GM18868 (cell line): Measurements from ENCODE around the gene SSR1.
A peak's percentile ranks its signal among the peaks of the same experiment; 100 is the strongest.

Source experiments
- ATAC-seq: cut with Tn5 transposase; IDR thresholded peaks from one replicate; pipeline ENCODE4 v1.9.1; 2021; ENCODE audit warnings: mild to moderate bottlenecking, moderate library complexity; ENCODE audit not compliant: unreplicated experiment

SSR1 gene

DNA sequence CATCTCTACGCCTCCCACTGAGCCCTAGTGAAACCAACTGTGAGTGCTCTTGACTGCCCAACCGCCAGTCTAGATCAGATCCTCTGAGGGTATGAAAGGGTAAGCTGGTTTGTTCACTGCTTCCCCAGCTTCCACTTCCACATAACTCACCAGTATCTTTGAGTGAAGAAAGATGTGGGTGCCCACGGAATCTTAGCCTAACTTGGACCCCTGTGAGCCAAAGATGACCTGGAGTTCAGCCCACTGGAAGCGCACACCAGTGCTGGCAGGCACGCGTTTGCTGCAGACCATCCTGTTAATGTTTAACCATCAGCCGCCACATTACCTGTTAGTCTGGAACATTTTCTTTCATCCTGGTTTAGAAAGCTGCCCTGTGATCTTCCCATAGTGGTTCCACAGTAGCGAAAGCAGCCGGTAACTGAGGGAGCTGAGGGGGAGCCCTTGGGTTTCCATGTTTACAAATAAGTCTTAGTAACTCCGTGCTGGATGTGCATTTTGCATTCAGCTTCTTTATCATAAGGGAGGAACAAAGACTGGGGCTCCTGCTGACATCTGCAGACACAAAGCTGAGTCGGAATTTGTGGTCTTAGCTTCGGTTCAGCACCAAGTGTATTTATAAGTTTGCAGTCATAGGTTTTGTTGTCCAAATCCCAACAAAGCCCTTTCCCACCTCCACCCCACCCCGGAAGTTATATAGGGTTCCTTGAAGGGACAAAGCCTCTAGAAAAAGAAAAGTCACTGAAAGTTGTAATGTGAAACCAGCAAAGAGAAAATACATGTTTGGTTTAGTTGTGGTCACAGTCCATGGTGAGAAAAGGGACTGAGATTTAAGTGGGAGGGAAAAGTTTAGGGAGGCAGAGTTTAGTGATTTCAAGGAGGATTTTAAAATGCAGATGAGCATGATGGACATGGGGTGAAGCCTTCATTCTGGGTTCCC, 71.0 kb downstream of the SSR1 start:
- no peak for ATAC-seq

DNA sequence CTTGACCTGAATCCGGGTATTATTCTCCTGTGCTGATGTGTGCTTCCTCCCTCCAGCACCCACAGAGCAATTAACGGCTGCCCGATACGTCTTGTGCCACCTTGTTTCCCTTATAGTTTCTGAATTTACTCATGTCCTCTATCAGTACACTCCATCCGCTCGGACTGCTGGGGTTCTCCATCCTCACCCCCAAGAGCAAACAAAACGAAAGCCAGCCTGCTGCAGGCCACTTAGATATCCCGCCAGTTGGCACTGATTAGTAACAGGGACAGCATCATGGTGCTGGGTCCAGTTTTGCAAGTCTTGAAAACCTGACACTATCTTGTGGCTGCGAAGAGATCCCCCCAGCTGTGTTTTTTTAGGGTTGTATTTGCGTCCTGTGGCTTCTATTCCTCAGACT, 71.8 kb downstream of the SSR1 start:
- ATAC-seq = no peak

DNA sequence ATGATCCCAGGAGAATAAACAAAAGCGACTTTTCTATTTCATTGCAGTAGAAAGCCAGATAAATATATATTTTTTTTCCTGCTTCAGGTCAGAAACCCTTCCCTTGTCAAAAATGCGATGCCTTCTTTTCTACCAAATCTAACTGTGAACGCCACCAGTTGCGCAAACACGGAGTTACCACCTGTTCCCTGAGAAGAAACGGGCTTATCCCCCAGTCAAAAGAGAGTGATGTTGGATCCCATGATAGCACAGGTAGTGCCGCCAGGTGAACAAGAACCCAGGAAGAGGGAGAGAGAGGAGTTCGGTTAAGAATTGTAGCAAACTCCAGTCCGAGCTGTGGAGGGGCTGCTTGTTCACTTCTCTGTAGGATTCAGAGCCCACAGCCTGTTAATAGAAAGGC, 72.6 kb downstream of the SSR1 start:
- no peak for ATAC-seq

DNA sequence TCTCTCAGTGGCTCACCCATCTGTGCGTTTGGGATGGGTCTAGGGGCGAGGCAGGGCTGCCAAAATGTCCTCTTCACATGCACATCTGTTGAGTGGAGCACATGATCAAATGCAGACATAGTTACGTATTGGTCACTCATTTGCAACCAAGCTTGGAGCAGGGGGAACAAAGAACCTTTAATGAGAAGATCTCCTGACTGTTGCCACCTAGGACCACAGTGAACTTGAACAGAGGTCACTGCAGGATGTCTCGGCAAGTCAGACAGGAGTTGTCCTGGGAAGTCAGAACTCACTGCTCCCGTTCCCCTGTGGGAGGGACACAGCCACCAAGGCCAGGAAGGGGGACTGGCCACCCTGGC, 73.4 kb downstream of the SSR1 start:
- no peak for ATAC-seq

DNA sequence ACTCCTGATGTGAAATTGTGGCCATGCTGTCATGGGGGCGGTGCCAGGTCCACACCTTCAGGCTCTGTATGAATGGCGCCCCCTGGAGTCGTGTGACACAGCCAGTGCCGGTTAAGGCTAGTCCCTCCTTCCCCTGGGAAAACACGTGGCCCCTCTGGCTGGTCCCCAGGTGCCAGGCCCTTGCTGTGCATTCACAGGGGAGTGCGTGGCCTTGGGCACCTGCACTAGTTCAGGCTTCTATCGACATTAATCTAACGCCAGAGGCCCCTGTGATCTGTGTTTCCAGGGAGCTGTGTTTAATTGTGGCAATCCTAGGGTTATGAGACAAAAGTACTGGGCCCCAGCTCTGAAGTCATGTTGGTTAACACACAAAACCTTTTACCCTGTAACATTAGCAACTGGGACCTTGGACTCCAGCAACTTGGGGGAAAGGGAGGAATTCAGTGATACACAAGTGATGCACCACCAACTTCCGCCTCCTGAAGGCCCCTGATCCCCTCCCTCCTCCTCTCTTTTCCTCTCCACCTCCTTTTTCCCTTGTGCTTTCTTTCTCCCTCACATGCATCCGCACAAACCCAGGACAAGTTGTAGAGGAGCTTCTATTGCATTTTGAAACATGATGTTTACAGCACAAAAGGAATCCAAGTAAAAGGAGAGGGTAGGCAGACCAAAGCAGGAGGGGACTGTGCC, 74.0 kb downstream of the SSR1 start:
- ATAC-seq = peak; percentile 48

DNA sequence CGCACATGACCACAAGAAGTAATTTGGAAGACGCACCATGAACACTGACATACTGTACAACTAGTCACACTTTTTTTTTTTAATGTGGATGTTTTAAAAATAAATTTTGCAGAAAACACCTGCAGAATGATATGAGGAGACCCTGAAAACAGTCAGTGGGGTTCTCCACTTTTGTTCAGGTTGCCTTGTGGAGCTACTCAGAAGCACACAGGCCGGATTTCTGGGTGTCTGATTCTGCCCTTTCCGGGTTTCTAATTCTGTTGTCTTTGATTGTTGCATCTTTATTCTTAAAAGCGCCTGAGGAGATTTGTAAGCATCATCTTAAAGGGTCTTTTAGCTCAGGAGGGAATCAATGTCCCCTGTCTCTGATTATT, 74.5 kb downstream of the SSR1 start:
- ATAC-seq = no peak

DNA sequence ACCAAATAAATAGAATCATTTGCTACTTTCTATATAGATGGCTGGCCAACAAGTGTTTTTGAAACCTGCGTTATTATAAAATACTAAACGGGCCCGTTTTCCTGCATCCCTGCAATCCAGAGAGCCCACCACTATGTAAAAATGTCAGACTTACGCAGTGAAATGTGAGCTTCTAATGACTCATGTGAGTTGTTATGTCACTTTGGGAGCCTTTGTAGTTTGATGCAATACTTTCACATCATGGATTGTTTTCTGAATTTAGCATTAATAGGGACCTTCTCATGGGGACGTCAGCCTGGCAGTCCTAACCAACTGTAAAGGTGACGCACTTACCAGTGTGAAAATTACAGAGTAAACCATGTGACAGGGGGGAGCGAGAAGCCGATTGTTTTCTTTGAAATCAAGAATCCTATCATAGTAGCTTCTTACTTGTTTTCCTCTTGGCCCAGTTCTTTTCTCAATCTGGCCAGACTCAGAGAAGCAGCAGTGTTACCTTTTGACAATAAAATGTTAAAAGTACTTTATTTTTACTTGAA, 75.3 kb downstream of the SSR1 start:
- ATAC-seq = no peak

DNA sequence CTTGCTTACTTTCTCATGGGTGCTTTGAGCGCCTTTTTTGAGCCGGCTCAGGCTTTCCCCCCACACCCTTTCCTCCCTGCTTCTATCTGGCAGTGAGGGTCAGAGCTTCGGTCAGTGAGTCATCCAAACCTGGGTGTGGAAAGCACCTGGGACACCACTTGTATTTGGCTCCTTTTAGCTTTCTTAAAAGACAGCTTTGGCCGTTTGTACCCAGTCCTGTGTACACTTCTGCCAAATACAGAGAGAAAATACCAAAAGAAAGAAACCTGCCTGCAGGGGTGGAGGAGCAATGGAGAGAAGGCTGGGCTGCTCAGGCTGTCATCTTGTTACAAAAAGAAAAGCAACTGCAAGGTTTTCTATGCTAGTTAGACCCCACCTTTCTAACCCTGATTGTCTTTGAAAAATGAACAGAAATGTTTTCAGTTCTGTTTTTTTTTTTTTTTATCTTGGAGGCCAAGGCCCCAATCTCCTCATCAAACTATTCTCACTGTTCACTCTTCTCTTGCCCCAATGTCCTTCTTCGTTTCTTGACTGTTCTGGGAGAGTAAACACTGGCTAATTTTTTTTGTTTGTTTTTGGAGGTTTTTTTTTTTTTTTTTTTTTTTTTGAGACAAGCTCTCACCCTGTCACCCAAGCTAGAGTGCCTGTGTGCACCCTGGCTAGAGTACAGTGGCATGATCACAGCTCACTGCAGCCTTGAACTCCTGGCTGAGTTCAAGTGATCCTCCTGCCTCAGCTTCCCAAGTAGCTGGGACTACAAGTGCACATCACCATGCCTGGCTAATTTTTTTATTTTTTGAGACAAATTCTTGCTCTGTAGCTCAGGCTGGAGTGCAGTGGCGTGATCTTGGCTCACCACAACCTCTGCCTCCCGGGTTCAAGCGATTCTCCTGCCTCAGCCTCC, 76.4 kb downstream of the SSR1 start:
- peak; percentile 74 for ATAC-seq

DNA sequence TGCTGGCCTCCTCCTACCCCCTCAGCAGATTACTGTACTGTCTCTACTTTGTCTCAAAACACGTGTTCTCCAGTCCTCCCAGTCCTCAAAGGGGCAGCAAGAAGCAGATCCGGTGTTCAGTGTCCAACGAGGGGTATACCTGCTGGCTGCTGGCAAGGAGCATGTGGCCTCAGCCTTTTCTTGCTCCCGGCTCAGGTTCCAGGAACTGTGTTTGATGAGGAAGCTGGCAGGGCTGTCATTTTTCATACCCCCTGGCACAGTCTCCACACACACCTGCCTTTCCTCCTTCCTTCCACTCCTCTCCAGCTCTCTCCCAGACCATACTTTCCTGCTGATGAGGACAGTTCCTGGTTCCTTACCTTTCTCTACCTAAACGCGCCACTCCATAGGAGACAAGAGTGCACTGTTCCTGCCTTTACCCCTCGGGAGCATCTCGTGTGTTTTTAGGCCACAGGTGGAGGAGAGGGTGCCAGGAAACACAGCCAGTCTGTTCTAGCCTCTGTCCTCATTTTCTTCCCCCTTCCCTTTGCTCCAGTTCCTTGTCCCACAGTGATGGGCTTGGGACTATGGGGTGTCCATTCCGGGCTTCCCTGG, 77.2 kb downstream of the SSR1 start:
- ATAC-seq = no peak

DNA sequence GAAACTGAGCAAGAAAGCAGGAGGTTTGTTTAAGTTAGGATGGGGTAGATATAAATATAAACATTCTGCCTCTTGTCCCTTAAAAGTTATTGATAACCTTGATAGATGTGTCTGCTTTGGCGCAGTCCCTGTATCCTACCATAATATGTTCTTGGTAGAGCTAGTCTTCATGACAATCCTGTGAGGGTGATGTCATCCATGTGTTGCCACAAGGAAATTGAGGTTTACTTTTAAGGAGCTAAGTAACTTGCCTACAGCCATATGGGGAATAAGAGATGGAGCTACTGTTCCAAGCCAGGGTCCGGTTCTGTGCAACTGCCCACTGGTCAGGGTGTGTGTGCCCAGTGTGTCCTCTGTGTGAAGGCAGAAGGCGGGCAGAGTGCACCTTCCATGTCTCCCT, 78.5 kb downstream of the SSR1 start:
- no peak for ATAC-seq

DNA sequence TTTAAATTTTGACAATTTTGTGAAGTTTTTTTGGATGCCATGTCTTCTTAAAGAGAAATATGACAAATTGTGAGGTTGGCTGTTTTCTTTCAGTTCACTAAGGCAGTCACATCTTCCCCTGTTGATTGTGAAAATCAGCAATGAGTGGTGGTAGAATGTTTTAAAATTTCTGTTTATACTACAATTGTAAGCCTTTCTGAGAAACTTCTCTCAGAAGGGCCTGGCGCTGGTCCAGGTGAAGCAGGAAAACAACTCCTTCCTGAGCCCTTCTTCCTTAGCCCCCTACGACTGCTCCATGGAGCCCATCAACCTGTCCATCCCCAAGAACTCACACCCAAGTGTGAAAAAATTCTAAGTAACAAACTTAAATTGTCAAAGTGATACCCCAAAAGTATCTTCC, 80.6 kb downstream of the SSR1 start:
- ATAC-seq = no peak

DNA sequence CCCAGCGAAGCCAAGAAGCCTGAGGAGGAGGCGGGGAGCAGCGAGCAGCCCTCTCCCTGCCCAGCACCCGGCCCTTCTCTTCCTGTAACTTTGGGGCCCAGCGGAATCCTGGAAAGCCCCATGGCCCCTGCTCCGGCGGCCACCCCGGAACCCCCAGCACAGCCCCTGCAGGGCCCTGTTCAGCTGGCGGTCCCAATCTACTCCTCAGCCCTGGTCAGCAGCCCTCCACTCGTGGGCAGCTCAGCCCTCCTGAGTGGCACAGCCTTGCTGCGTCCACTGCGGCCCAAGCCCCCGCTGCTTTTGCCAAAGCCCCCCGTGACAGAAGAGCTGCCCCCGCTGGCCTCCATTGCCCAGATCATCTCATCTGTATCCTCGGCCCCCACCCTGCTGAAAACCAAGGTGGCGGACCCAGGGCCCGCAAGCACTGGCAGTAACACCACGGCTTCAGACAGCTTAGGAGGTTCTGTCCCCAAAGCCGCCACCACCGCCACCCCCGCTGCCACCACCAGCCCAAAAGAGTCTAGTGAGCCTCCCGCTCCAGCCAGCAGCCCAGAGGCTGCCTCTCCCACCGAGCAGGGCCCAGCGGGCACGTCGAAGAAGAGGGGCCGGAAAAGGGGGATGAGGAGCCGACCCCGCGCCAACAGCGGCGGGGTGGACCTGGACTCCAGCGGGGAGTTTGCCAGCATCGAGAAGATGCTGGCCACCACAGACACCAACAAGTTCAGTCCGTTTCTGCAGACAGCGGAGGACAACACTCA, 81.9 kb downstream of the SSR1 start:
- no peak for ATAC-seq

DNA sequence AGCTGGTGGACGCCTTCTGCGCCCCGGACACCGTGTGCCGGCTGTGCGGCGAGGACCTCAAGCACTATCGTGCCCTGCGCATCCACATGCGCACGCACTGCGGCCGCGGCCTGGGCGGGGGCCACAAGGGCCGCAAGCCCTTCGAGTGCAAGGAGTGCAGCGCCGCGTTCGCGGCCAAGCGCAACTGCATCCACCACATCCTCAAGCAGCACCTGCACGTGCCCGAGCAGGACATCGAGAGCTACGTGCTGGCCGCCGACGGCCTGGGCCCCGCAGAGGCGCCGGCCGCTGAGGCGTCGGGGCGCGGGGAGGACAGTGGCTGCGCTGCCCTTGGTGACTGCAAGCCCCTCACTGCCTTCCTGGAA, 82.7 kb downstream of the SSR1 start:
- ATAC-seq = no peak

DNA sequence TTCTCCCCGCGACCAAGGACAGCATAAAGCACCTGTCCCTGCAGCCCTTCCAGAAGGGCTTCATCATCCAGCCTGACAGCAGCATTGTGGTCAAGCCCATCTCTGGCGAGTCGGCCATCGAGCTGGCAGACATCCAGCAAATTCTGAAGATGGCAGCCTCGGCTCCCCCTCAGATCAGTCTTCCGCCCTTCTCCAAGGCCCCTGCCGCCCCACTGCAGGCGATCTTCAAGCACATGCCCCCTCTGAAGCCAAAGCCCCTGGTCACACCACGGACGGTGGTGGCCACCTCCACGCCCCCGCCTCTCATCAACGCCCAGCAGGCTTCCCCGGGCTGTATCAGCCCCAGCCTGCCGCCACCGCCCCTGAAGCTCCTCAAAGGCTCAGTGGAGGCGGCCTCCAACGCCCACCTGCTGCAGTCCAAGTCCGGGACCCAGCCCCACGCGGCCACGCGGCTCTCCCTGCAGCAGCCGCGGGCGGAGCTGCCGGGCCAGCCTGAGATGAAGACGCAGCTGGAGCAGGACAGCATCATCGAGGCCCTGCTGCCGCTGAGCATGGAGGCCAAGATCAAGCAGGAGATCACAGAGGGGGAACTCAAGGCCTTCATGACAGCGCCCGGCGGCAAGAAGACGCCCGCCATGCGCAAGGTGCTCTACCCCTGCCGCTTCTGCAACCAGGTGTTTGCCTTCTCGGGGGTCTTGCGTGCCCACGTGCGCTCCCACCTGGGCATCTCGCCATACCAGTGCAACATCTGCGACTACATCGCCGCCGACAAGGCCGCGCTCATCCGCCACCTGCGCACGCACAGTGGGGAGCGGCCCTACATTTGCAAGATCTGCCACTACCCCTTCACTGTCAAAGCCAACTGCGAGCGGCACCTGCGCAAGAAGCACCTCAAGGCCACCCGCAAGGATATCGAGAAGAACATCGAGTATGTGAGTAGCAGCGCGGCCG, 83.3 kb downstream of the SSR1 start:
- ATAC-seq = no peak

DNA sequence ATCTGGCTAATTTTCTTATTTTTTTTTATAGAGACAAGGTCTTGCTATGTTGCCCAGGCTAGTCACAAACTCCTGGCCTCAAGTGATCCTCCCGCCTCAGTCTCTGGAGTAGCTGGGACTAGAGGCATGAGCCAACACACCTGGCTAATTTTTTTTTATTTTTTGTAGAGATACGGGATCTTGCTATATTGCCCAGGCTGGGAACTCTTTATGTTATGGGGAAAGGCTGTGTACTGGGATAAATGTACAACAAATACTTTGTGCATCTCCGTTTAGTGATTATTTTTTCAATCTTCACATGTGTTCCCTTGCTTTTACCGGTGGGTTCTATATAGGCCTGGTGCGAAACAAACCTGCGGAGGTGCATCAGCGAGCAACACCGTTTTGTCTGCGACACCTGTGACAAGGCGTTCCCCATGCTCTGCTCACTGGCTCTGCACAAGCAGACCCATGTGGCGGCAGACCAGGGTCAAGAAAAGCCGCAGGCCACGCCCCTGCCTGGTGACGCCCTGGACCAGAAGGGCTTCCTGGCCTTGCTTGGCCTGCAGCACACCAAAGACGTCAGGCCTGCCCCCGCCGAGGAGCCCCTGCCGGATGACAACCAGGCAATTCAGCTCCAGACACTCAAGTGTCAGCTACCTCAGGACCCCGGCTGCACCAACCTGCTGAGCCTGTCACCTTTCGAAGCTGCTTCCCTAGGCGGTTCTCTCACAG, 84.2 kb downstream of the SSR1 start:
- ATAC-seq = no peak

DNA sequence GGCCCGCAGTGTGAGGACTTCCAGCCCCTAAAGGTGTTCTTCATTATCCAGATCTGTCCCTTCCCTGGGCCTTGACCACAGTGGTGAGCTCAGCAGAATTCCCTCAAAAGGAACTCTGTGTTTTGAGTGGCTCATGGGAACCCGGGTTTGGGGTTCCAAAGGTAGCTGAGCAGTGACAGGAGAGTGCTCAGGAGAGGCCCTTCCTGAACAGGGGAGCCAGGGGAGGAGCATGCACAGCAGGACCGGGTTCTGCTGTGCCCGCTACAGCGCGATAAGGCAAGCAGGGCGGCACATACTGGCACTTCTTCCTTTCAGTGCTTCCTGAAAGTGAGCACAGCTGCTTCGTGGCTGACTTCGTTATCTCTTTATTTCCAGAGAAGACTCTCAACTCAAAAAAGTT, 88.3 kb downstream of the SSR1 start:
- ATAC-seq = no peak

DNA sequence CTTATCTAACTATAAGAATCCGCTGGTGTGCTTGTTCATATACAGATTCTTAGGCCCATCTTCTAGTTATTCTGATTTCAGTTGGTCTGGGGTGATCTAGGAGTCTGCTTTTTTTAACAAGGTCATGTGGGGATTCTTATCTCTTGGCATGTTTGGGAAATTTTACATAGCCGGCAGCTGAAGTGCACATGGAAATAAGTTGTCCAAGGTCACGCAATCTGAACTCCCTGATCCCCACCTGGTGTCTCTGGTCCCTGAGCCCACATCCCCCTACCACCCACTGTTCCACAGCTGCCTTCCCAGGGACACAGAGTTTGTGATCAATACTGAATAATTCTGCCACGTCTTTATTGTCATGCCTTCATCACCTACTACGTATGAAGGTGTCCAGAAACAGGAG, 90.8 kb downstream of the SSR1 start:
- no peak for ATAC-seq

DNA sequence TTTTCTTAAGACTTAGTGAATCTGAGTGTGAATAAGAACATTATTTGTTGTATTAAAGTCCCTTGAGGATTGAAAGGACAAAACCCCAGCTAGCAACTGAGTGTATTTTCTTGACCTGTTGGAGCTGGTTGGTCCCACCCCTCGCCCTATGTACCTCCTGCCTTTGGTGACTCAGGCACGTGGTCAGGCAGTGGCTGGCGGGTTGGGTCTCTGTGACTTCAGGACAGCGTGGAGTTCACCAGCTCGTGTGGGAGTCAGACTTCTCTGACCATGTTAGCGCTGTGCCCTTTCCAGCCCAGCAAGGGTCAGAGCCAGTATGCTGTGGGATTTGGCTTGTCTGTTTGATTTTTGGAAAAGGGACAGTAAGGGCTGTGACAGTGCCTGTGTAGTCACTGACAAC, 93.7 kb downstream of the SSR1 start:
- no peak for ATAC-seq
